Right cardiac atrium (tissue), 5 donors: Measurements from ENCODE around the gene ZNF845. TPM values are rescaled to one million over a fixed set of nuclear protein-coding genes. Genes with fewer than 3 reads are reported as not detected.
"Not testable (repeated sequence)": the region's sequence is repeated elsewhere in the genome, so short reads cannot be mapped to it uniquely, and the experiment has no call there.

Experiments
- ATAC-seq, 2 donors: fragments of 200-7000 bp; cut with Tn5 transposase; one replicate each; pipeline versions ENCODE4 v1.8.0 to v1.9.1; 2020; ENCODE audit warnings: moderate library complexity in 2 of 2, mild to moderate bottlenecking in 1 of 2
- DNase-seq, 3 donors: peaks; one replicate each; pipeline ENCODE4 v3.0.0-alpha.2; 2020
- H3K27ac ChIP-seq: one replicate; pipeline ENCODE4 v1.5.1; 2013; ENCODE audit warnings: mild to moderate bottlenecking, low read length, control low read depth, moderate library complexity
- H3K27me3 ChIP-seq: one replicate; pipeline ENCODE4 v1.6.1; 2013; ENCODE audit not compliant: control insufficient read depth, insufficient read depth
- H3K4me1 ChIP-seq: one replicate; pipeline ENCODE4 v1.6.1; 2013; ENCODE audit warnings: low read length; ENCODE audit not compliant: control insufficient read depth, insufficient read depth
- H3K4me3 ChIP-seq: one replicate; pipeline ENCODE4 v1.5.1; 2013; ENCODE audit warnings: low read length, control low read depth
- H3K9me3 ChIP-seq: one replicate; pipeline ENCODE4 v1.6.1; 2013; ENCODE audit warnings: low read length; ENCODE audit not compliant: control insufficient read depth
- WGBS: extraction: QIAGEN DNeasy Blood & Tissue Kit; methylation state at CpG from one replicate; pipeline ENCODE4 v1.1.7; 2013; 5-methylcytosine and 5-hydroxymethylcytosine counted together
- intact Hi-C, 4 donors: fragments of 100-400 bp; cut with DNase I; formaldehyde crosslinking; loops; one replicate each; pipeline versions ENCODE4 v1.11.0 to v1.14.0; 2022 to 2023
- polyA plus RNA-seq: library from polyadenylated mRNA; stranded (reverse); fragments of 200-250 nt; gene quantifications from one replicate; pipeline ENCODE4 v1.2.3, GENCODE V29; 2013
- total RNA-seq, 4 donors: library from RNA; stranded (reverse); fragmentation: NEBNext Ultra II Directional; extraction: Animal tissue kit (Norgen Biotek cat#: 25700); gene quantifications; one replicate each; pipeline ENCODE4 v1.2.1, GENCODE V29; 2021
- donor health status: healthy with polysubstance abuse.
- donor health status: DM: no; HTN: yes; CAD: no.
- donor health status: DM: no; HTN: no; CAD: no.
- donor health status: DM: no; HTN: yes; CAD: no; lungs with severe emphysema.
- donor health status: DM: yes; HTN: yes; CAD: no.

Gene ZNF845
- total and polyA plus RNA-seq, 5 donors, result 2.0 to 4.8 (median 4.3) TPM

GRCh38 chr19:53381376-53381775, 47.8 kb downstream of the ZNF845 start:
- no peaks in the 10 kb centered on the region for H3K4me1 ChIP-seq
- no peak overlapping the region for H3K4me3 ChIP-seq
- intact Hi-C loops, result no loop called here
- DNase-seq (no peak), ATAC-seq (no peak)
- H3K27me3 ChIP-seq, result no peaks in the 10 kb centered on the region
- H3K27ac ChIP-seq, result no peak overlapping the region
- 97% methylated on average over 3 of the region's 3 CpGs for WGBS
- H3K9me3 ChIP-seq, result no peaks in the 10 kb centered on the region

DNA sequence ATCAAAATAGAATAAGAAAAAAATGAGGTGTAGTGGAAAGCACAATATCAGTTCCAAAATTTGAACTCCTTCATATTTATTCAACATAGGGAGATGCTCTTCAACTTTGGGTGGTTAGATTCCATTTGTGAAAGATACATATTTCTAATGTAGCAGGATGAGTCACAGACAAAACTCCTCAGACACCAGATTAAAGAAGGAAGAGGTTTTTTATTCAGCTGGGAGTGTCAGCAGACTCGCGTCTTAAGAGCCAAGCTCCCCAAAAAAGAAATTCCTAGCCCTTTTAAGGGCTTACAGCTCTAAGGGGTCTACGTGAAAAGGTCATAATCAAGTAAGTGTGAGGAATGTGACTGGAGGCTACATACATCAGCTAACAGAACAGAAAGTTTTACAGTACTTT, 54.6 kb downstream of the ZNF845 start:
- intact Hi-C loops, result no loop called here
- Histone ChIP-seq H3K27ac (no peak overlapping the region), H3K27me3 (no peaks in the 10 kb centered on the region), H3K9me3 (no peaks in the 10 kb centered on the region), H3K4me3 (no peak overlapping the region), H3K4me1 (no peaks in the 10 kb centered on the region)
- WGBS, result 56% methylated on average over 3 of the region's 3 CpGs
- no peak for DNase-seq
- no peak for ATAC-seq

DNA sequence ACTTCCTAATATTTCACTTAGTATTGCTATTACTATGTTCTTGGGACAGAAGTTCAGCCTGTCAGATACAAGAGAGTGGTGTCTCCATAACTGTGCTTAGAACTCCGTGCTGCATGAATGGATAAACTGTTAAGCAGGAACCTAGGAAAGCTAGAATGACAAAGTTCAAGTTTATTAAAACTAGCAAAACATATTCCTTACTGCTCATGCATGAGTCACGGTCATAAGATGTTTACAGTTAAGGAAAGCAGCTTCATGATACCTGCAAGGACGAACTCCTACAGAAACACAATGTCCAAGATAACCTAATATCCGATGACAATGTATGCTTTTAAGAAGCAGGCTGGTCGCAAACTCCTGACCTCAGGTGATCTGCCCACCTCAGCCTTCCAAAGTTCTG, 55.4 kb downstream of the ZNF845 start:
- intact Hi-C loops, result no loop called here
- Histone ChIP-seq H3K4me3 (no peak overlapping the region), H3K27me3 (no peaks in the 10 kb centered on the region), H3K9me3 (no peaks in the 10 kb centered on the region), H3K4me1 (no peaks in the 10 kb centered on the region), H3K27ac (no peak overlapping the region)
- DNase-seq, result no peak
- WGBS, result 91% methylated on average over 5 of the region's 5 CpGs
- ATAC-seq, result no peak

- no peak overlapping the region for H3K27ac ChIP-seq
- intact Hi-C loops, result no loop called here
- DNase-seq, result no peak
- no peaks in the 10 kb centered on the region for H3K4me1 ChIP-seq
- no peaks in the 10 kb centered on the region for H3K27me3 ChIP-seq
- no peak overlapping the region for H3K4me3 ChIP-seq
- no peak for ATAC-seq
- H3K9me3 ChIP-seq, result no peaks in the 10 kb centered on the region
- 80% methylated on average over 8 of the region's 8 CpGs for WGBS
Observed at GRCh38 chr19:53389571-53389970, 56.0 kb downstream of the ZNF845 start.

DNA sequence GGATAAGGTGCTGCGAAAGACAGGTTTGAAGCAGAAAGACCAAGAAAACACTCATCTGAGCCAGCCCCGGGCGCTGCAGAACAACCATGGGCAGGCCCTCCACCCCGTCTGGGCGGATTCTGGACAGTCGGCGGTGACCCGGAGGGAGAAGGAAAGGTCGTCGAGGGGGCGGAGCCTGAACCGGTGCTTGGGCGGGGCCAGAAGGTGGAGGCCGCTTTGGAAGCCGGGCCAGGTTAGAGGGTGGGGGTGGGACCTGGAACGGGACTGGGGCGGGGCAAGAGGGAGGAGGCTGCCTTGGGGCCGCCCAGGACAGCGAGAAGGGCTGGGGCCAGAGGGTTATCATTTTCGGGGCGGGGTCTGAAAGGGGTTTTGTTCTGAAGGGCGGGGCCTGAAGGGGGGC, 56.4 kb downstream of the ZNF845 start:
- no peaks in the 10 kb centered on the region for H3K4me1 ChIP-seq
- 23% methylated on average over 22 of the region's 22 CpGs for WGBS
- ATAC-seq (no peak), DNase-seq (peak in 1 of 3 donors; percentile 44)
- H3K27me3 ChIP-seq, result no peaks in the 10 kb centered on the region
- no peaks in the 10 kb centered on the region for H3K9me3 ChIP-seq
- H3K27ac ChIP-seq, result no peak overlapping the region
- intact Hi-C loops, result no loop called here
- no peak overlapping the region for H3K4me3 ChIP-seq

DNA sequence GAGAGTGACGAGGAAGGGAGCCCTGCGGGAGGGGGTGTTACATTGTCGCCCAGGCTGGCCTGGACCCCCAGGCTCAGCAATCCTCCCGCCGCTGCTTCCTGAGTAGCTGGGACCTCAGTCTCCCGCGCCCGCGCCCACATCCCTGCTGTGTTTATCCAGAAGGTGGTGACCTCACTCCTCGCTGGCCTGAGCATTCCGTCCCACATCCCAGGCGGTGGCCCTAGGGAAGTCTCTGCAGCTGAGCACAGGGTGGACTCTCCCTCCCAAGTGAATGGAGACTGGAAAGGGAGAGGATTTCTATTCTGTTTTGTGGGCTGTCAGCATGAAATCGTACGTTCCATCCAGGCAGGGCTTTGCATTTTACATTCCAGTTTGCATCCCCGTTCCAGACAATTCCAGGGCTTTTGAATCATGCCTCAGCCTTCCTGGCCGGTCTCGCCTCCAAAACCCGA, 61.0 kb downstream of the ZNF845 start:
- Histone ChIP-seq H3K4me1 (no peaks in the 10 kb centered on the region), H3K4me3 (peak overlapping the region; percentile 92), H3K27me3 (no peaks in the 10 kb centered on the region), H3K9me3 (no peaks in the 10 kb centered on the region), H3K27ac (peak overlapping the region; percentile 20)
- WGBS, result 2% methylated on average over 18 of the region's 18 CpGs
- intact Hi-C loops, result no loop called here
- DNase-seq (peak; percentile 70 to 83 (median 83)), ATAC-seq (peak; percentile 80 to 82)

- Histone ChIP-seq H3K27me3 (no peaks in the 10 kb centered on the region), H3K27ac (peak within 1 kb of the TSS; percentile 79), H3K4me3 (peak within 1 kb of the TSS; percentile 92), H3K4me1 (no peaks in the 10 kb centered on the region), H3K9me3 (no peaks in the 10 kb centered on the region)
- DNase-seq (peak; percentile 95 to 98 (median 98)), ATAC-seq (peak; percentile 100)
- intact Hi-C loops, result no loop called here
- under 1% methylated on average over 58 of the region's 58 CpGs for WGBS
Observed at GRCh38 chr19:53394974-53395839, 61.7 kb downstream of the ZNF845 start, which contains the start of gene ZNF765. TSS of gene ZNF765 (plus strand) at chr19:53395149. CDS start at chr19:53398016, 2,867 bp downstream.

- intact Hi-C loops, H3K9me3 ChIP-seq, H3K27me3 ChIP-seq, ATAC-seq, H3K4me1 ChIP-seq, H3K27ac ChIP-seq, DNase-seq: not testable (repeated sequence)
- H3K4me3 ChIP-seq, result peak overlapping the region; percentile 92
- WGBS, result 10% methylated on average over 9 of the region's 9 CpGs
Observed at GRCh38 chr19:53395840-53396524, 62.4 kb downstream of the ZNF845 start.

DNA sequence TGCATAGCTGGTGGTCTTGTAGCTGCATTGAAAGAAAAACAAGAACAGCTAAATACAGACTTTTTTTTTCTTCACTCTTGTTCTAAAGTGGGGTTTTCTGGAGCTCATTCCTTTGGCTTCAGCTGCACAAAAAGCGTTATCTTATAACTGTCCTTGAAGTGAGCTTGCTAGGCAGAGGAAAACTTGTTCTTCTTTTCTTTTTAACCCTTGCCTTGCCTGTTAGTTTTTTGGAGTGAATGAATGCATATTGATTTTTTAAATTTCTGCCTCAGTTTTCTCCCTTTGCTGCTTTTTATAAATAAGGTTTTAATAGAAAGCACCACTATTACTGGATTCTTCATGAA, 62.9 kb downstream of the ZNF845 start:
- no peak overlapping the region for H3K27ac ChIP-seq
- WGBS, result 6% methylated on average over 1 of the region's 1 CpG
- intact Hi-C loops, result no loop called here
- no peaks in the 10 kb centered on the region for H3K9me3 ChIP-seq
- DNase-seq (no peak), ATAC-seq (no peak)
- no peaks in the 10 kb centered on the region for H3K4me1 ChIP-seq
- no peak overlapping the region for H3K4me3 ChIP-seq
- no peaks in the 10 kb centered on the region for H3K27me3 ChIP-seq

- intact Hi-C loops, H3K27me3 ChIP-seq, ATAC-seq, H3K27ac ChIP-seq, H3K4me3 ChIP-seq, DNase-seq, H3K4me1 ChIP-seq, H3K9me3 ChIP-seq: not testable (repeated sequence)
- 90% methylated on average over 1 of the region's 1 CpG for WGBS
Observed at GRCh38 chr19:53397918-53398317, 64.4 kb downstream of the ZNF845 start.
